GM20000 (cell line): ENCODE data around the gene EXD2.
A peak's percentile ranks its signal among the peaks of the same experiment; 100 is the strongest.

Experiments used
- DNase-seq: peaks from one replicate; pipeline ENCODE4 v3.0.0; 2012; ENCODE audit warnings: low spot score
- TF ChIP-seq, protein P1 (sequence below): IDR thresholded peaks from 2 replicates; pipeline ENCODE4 v1.5.1; 2012; ENCODE audit warnings: mild to moderate bottlenecking, control low read depth; ENCODE audit errors: extremely low read depth, missing control alignments

The EXD2 gene

GRCh38 chr14:69240527-69241173 is 49.4 kb downstream of the EXD2 start:
- DNase-seq: no peak
- TF ChIP-seq, protein P1, sequence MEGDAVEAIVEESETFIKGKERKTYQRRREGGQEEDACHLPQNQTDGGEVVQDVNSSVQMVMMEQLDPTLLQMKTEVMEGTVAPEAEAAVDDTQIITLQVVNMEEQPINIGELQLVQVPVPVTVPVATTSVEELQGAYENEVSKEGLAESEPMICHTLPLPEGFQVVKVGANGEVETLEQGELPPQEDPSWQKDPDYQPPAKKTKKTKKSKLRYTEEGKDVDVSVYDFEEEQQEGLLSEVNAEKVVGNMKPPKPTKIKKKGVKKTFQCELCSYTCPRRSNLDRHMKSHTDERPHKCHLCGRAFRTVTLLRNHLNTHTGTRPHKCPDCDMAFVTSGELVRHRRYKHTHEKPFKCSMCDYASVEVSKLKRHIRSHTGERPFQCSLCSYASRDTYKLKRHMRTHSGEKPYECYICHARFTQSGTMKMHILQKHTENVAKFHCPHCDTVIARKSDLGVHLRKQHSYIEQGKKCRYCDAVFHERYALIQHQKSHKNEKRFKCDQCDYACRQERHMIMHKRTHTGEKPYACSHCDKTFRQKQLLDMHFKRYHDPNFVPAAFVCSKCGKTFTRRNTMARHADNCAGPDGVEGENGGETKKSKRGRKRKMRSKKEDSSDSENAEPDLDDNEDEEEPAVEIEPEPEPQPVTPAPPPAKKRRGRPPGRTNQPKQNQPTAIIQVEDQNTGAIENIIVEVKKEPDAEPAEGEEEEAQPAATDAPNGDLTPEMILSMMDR: no peak

GRCh38 chr14:69241577-69241976 is 50.3 kb downstream of the EXD2 start:
- TF ChIP-seq, protein P1: no peak
- no peak for DNase-seq

- peak; percentile 79 for DNase-seq
- TF ChIP-seq, protein P1: peak; percentile 51
Measured at GRCh38 chr14:69242311-69243224, 51.3 kb downstream of the EXD2 start.

GRCh38 chr14:69244946-69245345 is 53.6 kb downstream of the EXD2 start:
- DNase-seq: no peak
- TF ChIP-seq, protein P1: no peak

GRCh38 chr14:69246331-69246730 is 55.0 kb downstream of the EXD2 start:
- no peak for DNase-seq
- TF ChIP-seq, protein P1: no peak

DNA sequence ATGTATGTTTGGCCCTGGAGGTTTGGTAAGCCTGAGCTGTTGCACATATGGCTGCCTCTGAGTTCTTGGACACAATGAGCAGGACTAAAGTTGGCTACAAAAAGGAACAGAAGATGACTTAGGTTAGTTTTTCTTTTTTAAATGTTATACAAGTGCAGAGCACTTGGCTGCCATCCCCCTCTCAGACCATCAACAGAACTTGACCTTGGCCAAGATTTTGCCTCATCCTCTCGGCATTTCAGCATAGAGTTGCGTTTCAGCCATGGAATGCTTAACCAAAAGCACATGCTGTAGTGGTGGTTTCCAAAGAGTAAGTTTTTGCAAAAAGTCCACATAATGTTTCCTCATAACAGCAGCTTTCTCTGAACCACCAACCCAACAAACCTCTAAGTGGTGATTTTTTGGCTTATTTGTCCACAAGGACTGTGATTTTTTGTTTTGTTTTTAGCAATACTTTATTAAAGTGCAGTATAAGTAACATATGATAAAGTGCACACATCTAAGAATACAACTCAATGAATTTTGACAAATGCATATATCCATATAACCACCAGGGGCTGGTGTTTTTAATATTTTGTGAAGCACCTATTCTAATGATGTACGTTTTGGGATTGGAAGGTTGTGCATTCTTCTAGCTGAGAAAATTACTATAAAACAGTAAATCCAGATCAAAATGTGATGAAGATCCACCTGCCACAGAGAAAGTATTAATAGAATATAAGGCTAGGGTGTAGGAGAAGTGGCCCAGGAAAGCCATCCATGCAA is 56.6 kb downstream of the EXD2 start:
- no peak for DNase-seq
- TF ChIP-seq, protein P1: no peak
